ENCODE results near the gene GRM2. TPM values are rescaled to one million over a fixed set of nuclear protein-coding genes. Genes with fewer than 3 reads are reported as not detected.

Gene GRM2
- total RNA-seq, 1 donor from 2014 or later: 0.05 TPM

DNA sequence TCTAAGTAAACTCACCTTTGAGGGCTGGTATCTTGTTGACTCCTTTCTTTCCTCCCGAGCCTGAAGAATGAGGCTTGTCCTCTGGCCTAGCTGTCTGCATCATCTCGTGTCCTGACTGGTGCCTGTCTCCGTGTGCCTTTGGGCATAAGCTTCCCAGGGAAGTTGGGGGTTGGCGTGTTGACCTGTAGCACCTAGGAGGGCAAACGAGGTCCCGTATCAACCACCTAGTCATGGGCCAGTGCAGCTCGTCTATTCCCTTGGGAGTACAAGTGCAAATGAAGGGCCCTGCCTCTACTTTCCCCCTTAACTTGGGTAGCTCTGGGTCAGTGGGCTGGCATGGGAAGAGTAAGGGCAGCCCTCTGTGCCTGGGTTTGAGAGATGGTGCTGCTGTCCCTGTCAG, 27.1 kb upstream of the GRM2 start:
- no peak for ATAC-seq
- DNase-seq (ENCODE audit: low spot score): no peak

DNA sequence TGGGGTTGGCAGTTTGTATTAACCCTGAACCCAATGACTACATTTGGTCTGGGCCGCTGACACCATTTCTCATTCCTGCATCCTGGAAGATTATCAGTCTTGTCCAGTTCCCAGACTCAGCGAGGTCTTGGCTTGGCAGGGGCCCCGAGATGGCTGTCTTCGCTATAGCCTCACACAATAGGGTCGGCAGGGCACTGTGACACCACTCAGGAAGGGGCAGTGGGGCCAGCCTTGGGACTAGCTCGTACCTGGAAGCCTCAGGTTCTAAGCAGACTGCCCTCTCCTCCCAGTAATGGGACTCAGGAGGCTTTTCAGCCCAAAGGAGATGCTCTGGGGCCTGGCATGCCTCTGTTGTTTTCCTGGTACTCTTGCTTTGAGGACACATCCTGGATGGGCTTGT, 26.7 kb upstream of the GRM2 start:
- no peak for ATAC-seq
- DNase-seq (ENCODE audit: low spot score): no peak

DNA sequence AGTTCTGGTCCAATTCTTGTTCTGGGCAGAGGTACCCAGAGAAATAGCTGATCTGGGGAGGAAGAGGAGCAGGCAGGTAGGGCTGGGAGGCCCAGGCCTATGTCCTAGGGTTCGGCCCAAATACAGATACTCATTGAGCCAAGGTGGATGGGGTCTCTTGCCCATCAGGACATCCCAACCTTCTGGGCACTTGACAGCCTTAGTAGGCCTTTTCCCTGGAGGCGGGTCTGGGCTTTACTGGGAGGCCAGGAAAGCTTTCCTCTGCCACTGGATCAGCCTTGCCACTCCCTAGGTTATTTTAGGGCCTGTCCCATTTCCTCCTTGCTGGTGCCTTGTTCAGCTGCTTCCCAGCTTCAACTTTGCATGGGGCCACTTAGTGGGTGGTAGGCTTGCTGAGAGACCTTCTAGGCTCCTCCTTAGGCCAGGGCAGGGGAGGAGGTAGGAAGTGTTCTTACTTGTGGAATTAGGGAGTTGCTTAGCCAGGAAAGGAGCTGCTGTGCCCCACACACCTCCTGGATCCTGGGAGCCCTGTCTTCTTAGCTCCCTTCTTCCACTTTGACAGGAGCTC, 26.1 kb upstream of the GRM2 start:
- DNase-seq (ENCODE audit: low spot score): no peak
- no peak for ATAC-seq

DNA sequence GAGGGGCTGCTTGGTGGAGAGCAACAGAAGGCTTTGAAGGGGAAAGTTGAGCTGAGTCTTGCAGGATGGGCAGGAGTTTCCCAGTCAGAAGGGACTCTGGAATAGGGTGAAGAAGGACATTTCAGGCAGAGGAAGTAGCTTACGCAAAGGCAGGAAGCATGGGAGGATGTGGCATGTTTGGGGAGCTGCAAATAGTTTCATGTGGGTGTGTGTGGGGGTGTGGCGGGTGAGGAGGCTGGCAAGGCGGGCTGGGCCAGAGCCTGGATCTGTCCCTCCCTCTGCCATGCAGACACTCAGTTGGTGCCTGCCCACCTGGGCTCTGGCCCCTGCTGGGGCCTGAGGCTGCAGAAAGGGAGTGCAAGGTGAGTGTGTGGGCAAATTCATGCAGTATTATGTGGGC, 25.4 kb upstream of the GRM2 start:
- ATAC-seq: peak; percentile 24
- DNase-seq (ENCODE audit: low spot score): no peak

DNA sequence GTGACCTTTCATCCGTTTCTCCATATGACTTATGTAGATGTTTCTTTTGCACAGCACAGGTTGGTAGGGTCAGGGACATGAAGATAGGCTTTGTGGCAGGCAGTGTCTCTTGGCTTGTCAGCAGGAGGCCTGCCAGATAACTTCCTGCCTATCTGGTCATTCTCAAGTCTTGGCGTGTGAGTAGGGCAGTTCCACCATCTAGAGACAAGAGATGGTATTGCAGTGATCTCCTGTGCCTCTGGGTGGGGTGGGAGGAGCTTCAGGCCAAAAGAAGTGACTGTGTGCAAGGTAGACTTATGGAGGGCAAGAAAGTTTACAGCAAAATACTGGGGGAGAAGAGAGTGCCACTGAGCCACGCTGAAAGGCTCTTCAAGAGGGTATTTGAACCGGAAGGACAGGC, 24.8 kb upstream of the GRM2 start:
- DNase-seq (ENCODE audit: low spot score) (peak; percentile 75), ATAC-seq (peak; percentile 98)

DNA sequence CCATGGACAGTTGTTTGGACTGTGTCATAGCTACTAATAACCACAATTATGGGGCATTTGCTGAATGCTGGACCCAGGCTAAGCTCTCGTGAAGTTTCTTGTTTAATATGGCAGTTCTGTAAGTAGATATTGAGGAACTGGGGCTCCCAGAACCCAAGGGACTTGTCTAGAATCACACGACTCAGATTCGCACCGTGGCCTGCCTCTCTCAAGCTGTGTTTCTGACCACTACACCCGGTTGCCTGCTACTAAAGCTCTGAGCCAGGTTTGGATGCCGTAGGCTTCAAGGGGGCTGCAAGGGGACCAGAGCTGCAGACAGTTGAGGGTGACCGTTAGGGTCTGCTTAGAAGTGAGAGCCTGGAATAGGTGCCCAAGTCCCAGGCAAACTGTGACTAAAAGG, 24.3 kb upstream of the GRM2 start:
- no peak for DNase-seq (ENCODE audit: low spot score)
- ATAC-seq: no peak

DNA sequence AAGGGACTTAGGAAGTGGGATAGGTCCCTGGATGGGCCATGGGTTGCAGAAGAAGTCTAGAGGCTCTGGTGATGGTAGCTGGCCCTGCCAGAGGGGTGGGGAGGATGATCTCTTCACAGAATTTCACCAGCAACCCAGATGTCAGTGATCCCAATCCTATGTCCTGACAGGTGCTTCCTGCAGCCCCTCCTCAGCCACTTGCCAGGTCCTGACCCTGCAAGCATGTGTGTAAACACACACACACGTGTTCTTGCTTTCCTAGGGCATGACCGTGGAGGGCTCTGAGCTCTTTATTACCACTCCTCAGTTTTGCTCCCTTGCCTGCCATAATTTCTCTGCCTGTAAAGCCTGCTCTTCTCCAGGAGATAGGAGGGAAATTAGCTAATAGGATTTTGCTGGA, 23.3 kb upstream of the GRM2 start:
- DNase-seq (ENCODE audit: low spot score): no peak
- no peak for ATAC-seq

DNA sequence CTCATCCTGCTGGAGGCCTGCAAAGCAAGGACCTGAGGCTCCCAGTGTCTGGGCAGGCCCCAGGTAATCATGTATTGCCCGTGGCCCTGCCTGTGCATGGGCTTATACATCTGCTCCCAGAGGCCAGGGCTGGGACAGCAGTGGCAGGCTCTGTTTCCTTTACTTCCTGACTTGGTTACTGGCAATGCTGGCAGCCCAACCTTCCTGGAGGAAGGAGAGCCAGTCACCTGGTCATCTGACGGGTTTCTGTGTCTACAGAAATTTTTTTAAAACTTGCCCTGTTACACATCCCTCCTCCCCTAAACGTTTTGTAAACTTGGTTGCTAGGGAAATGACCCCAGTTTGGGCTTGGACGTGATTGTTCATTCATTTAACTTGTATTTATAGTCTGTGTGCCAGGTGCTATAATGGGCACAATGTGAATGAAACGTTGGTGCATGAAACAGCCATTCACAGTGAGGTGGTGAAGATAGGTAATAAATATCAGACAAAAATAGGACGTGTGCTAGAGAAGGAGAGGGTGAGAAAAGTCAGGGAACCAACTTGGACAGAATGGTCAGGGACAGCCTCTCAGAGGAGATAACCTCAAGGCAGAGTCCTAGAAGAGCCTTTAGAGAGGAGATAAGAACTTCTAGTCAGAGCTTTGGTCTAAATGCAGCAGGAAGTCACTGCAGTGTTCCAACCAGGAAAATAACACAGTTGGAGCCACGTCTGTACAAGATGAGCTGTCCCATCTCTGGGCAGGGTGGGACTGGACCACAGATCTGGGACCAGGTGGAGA, 21.7 kb upstream of the GRM2 start:
- ATAC-seq (no peak), DNase-seq (ENCODE audit: low spot score) (no peak)

DNA sequence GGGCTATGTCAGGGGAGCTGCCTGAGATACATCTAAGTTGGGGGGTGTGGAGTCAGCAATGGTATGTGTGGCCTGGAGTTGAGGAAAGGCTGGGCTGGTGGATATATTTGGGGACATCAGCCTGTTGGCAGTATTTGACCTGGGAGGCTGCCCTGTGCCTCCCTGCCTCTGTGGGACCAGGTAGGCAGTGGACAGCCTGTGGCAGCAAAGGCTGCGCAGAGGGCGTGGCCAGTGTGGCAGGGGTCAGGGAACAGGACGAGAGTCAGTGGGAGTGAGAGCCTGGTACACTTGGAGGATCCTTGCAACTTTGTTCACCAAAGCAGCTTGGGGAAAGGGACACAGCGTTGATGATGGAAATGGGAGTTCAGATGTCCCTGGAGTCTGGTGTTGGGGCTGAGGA, 20.8 kb upstream of the GRM2 start:
- ATAC-seq: no peak
- DNase-seq (ENCODE audit: low spot score): no peak

DNA sequence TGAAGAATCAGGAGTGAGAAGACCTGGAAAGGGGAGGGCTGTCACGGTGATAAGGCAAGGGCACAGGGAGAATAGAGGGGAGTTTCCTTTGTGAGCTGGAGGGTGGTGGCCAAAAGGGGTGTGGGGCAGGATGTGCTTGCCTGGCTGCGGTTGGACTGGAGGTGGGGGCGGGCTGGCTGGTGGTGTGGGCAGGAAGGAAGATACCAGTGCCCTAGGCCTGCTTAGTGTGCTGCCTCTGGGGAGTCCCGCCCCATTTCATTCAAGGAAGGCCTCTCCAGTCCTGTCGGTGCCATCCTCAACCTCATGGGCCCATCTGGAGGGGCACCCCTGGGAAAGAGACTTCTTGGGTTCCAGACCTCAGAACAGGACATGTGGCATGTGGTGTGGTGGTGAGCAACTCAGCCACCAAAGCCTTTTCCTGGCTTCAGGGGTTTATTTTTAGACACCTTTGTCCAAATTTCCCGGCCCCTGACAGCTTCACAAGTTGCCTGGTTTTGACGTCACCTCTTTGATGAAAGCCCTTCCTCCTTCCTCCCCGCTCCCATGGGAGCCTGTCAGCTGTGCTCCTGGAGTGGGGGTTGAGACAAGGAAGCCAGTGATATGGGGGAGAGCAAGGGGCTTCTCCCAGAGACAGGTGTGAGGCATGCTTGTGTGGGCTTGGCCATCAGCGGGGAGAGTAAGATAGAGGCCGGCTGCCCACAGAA, 20.2 kb upstream of the GRM2 start:
- ATAC-seq: peak; percentile 9
- no peak for DNase-seq (ENCODE audit: low spot score)

DNA sequence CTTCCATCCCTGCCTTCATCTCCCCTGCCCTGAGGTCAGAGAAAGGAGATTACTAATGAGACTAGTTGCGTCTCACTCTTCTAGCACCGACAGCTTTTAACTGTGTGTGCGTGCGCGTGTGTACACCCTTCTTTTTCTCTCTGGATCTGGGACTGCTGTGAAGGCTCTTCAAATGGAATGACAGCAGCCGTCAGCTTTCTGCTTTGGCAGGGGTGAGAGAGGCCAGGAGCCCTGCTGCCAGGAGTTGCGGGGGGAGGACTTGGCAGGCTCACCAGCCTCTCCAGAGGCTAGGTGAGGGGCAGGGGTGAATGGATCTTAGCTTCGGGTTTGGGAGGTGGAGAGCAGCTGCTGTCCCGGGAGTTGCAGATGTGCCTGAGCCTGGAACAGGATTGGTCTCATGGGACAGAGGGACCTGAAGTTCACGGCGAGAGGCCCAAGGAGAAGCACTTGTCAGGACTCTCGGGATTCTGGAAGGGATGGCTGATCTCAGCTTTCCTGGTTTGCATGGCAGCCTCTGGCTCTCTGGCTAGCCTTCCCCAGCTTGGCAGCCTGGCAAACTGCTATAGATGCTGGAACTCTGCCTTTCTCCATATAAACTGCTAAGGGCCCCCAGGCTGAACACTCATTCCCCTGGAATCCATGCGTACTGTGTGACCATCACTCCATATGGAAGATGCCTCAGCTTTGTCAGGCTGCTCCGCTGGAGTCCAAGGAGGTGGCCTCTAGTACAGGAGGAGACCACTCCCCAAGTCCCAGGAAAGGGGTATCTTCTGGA, 19.2 kb upstream of the GRM2 start:
- DNase-seq (ENCODE audit: low spot score) (no peak), ATAC-seq (no peak)

DNA sequence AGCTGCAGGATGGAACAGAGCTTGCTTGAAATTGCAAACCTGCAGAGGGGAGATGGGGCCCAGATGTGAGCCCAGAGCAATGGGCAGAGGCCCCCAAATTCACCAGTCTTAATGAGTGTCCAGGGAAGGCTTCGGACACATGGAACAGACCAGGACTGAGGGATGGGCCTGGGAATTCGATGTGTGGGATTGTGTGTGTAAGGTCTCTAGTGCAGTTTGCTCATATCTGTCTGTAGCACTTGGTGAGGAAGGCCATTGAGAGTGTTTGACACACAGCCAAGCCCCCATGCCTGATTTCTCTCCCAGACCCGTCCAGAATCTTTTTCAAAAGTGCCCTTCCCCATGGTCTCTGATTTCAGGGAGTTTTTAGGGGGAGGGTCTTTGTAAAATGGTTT, 18.7 kb upstream of the GRM2 start:
- DNase-seq (ENCODE audit: low spot score) (no peak), ATAC-seq (no peak)

DNA sequence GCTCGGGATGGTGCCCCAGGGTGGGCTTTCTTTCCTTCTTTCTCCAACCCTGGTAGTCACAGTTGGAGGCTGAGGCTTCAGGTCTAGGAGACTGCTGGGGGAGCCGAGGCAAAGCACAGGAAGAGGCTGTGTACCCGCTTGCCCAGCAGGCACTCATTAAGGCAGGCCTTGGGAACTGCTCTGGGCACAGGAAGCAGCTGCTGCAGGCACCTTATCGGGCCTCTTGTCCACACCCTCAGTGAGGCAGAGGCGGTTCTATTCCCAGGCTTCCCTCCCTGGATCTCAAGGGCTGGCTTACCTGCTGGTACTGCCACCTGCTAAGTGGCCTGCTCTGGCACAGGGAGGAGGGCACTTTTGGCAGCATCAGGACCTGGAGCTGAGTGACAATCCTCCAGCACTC, 15.8 kb upstream of the GRM2 start:
- DNase-seq (ENCODE audit: low spot score) (no peak), ATAC-seq (no peak)

DNA sequence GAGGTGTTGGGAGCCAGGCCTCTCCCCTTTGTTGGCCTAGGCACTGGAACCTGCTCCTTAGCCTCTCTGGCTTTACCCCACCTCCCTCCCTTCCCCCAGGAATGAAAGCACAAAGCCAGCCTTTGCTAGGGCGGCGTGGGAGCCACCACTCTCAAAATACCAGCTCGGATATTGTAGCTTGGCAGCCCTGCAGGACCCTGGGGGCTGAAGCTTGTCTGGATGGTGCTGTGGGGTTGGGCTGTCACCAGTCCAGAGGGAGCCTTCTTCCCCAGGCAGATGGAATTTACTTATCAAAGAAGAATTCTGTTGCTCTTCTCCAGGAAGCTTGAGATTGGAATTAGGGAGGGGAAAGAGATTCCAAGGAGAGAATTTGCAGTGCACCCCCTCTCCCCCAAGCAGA, 14.9 kb upstream of the GRM2 start:
- no peak for ATAC-seq

DNA sequence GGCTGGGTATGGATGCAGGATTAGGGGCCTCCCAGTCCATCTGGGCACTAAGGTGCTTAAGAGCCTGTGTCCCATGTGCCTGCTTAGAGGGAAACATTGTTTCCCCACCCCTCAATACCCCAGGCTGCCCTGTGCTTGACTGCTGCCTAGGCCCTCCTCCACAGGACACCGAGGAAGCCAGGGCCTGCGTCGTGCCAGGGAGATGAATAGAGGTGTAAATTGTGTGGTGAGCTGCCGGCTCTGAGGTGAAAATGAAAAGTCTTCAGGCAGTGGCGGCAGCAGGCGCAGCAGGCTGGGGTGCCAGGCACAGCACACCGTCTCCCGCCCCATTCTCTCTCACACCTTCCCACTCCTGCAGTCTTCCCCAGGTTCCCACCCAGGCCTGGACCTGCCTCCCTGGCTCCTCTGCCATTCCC, 13.9 kb upstream of the GRM2 start:
- DNase-seq (ENCODE audit: low spot score) (no peak), ATAC-seq (no peak)

More for the DNA sequence above, 14.9 kb upstream of the GRM2 start:
- DNase-seq (ENCODE audit: low spot score): no peak

DNA sequence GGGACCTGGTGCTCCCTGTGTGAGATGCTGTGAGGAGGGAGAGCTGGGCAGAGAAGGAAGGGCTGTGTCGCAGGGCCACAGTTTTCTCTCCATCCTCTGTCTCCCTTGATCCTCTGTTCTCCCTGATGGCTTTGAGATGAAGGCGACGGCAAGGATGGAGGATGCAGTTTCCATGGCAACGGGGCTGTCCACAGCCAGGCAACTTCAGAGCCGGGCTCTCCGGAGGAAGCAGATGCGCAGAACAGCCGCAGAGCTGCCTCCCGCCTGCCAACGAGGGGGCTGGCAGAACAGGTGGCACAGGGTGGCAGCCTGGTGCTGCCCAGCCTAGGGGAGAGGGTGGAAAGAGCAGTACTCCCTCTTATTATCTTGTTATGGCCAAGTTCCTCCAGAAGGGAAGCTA, 9.9 kb upstream of the GRM2 start:
- ATAC-seq (no peak), DNase-seq (ENCODE audit: low spot score) (no peak)

DNA sequence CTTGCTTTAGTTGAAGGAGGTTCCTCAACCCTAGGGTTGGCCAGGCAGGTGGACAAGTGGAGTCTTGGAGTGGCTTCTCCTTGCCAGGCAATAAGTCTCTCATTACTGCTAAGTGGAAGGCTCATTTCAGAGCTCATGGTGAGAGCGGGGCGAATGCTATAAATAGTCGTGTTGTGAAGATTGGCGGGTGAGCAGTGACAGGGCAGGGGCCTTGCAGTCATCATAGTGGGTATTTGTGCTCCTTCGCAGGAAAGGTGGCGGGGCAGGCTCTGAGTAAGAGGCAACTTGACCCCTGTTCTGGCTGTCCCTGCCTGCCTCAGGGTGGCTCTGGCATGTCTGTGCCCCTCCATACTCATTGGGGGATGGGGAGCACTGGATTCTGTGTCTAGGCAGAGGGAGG, 8.7 kb upstream of the GRM2 start:
- ATAC-seq (no peak), DNase-seq (ENCODE audit: low spot score) (no peak)

DNA sequence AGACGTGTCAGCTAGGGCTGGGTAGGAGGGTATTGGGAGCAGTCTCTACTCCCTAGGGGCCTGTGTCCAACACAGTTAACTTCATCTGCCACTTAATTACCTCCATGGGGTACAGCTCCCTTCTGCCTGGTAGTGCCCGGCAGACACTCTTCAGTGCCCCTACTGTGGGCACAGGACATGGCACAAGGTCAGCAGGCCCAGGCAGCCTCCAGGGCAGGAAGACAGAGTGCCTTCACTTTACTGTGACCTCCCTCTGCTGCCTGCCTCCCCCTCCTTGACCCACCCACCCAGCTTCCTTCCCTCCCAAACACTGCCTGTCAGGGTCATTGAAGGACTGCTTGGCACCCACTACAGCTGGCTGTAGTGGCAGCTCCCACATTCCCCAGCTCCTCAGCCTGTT, 6.5 kb upstream of the GRM2 start:
- DNase-seq (ENCODE audit: low spot score) (no peak), ATAC-seq (no peak)

DNA sequence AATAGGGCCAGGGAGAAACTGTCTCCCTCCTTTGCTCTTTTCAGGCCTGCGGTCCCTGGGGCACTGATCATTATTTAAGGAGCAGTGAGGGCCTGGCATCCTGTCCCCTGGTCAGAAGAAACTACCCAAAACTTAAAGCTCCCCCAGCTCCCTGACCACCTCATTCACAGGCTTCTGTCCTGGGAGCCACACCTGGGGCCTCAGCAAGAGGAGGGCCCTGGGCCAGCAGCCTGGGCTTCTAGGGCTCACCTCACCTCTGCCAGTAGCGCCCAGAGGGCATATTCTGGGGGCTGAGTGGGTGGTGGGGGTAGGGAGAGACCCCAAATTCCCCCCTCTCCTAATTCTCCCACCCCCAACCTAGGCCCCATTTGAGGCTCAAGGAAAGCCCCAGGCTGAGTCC, 4.7 kb upstream of the GRM2 start:
- ATAC-seq: no peak
- no peak for DNase-seq (ENCODE audit: low spot score)

DNA sequence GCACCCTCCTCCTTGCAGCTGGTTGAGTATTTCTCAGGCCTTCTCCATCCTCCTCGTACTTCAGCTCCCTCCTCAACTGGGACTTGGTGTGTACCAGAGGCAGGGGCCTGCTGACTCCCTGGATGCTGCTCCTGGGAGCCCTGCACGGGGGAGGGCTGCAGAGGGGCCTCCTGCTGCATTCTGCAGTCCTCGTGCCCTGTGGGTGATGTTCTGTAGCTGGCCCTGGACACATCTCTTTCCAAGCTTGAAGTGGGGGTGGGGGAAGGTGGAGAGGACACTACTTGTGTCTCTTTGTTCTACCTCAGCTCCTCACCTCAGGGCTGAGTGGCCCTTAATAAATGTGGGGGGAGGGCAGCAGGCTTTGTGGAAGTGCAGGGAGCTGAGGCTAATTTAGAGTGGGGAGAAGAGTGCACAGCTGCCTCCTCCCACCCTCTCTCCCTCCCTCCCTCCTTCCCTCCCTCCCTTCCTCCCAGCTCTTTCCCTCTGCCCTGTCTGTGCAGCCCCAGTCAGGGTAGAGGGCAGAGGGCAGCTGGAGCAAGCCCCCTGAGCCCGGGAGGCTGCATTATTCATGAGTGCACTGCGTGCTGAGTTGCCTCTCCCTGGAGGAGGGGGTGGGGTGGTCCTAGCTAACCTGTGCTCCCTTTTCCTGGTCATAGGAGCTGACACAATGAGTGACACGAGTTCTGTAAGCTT, 3.7 kb upstream of the GRM2 start:
- DNase-seq (ENCODE audit: low spot score) (no peak), ATAC-seq (no peak)

All from left lobe of liver (tissue), 2 donors.